COLO668 (cell line): Measurements from ENCODE around the gene WNK2.
"Not testable (repeated sequence)": the region's sequence is repeated elsewhere in the genome, so short reads cannot be mapped to it uniquely, and the experiment has no call there.

Source experiments
- DNase-seq: peaks from one replicate; lab custom pipeline; 2025; ENCODE audit not compliant: unreplicated experiment; lab: John Stamatoyannopoulos, UW

The WNK2 gene

DNA sequence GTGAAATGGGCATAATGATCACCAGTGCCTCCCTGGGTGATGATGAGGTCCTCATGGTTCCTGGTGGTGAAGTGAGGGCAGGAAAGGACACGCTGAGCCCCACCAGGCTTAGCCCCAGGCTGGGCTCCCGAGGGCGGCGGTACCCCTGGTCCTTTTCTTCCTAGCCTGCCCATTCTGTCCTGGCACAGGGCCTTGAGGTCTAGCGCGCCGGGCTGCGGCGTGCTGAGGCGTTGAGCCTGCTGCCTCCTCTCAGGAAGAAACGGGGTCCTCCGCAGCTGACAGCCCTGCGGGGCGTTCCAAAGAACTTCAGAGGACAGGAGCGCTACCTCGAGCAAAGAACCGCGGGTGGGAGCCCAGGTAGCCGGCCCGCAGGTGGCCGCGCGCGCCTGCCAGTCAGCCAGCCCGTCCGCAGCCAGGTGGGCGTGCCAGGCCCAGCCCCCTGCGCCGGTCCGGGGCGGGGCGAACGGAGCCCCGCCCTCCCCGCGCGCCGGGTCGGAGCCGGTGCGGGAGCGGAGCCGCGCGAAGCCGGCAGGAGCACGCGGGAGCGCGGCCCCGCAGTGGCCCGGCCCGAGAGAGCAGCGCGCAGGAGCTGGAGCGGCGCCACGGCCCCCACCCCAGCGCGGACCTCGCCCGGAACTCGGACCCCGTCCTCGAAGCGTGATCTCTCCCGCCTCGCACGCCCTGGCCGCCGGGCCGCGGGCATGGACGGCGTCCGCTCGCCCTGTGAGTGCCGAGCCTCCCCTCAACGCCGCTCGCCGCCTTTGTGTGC, at the start of gene WNK2:
WNK2 (plus strand) TSS at position 477 of the 769 bp plus-strand sequence. CDS start 791 bp downstream, outside the sequence.
- DNase-seq = peak; percentile 73

DNA sequence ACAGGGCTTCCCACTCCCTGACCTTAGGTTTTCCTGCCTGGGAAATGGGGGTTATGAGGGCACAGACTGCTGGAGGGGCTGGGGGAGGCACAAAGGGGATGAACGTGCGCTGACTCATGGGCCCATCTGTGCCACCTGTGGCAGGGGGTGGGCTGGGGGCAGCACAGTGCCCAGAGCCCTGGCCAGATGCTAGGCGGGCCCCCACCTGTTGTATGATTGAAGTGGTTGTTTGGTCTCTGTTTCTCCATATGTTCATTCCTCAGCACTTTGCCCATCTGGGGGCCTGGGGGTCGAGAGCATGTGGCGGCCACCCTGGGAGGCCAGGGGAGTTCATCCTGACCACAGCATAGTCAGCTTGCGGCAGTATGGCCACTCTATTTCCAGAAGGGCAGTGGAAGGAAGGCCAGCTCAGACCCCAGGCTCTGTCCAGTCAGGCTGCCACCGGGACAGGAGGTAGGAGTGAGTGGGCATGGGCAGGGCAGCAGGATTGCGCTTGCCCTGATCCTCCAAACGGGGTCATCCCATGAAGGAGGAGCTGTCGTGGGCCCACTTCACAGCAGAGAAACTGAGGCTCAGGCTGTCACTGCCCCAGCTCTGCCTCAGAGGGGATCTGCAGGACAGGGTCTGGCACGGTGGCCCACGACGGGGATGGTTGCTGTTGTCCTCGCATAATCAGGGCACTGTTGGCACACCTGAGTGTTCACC, 49.0 kb upstream of the WNK2 start:
- DNase-seq = no peak

DNA sequence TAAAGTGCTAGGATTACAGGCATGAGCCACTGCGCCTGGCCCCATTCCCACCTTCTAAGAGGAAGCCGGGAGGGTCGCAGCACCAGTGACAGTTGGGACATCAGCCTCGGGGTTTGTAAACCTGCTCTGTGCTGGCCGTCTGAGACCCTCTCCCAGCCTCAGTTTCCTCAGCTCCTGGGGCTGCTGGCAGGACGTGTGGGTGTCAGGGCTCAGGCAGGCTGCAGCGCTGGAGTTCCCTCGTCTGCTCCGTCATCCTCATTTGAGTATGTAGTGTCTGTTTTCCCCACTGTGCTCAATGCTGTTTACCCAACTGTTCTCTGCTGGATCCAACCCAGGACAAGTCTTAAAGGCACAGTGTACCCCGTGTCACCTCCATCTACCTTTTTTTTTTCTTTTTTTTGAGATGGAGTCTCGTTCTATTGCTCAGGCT, 47.9 kb upstream of the WNK2 start:
- peak; percentile 8 for DNase-seq

DNA sequence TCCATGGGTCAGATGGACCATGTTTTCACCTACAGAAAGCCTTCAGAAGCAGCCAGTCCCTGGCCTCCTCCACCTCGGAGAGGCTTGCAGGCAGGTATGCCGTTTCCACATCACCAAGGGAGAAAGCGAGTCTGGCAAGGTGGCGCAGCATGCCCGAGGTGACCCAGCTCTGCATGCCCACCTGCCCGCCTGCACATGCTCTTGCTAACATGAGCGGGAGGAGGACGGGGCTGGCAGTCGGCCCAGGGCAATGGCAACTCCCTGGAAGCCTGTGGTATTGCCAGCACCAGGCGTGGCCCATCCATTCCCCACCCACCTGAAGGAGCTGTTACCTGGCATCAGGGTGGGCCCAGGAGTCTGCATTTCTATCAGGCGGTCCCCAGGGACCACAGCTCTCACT, 46.6 kb upstream of the WNK2 start:
- DNase-seq = no peak

DNA sequence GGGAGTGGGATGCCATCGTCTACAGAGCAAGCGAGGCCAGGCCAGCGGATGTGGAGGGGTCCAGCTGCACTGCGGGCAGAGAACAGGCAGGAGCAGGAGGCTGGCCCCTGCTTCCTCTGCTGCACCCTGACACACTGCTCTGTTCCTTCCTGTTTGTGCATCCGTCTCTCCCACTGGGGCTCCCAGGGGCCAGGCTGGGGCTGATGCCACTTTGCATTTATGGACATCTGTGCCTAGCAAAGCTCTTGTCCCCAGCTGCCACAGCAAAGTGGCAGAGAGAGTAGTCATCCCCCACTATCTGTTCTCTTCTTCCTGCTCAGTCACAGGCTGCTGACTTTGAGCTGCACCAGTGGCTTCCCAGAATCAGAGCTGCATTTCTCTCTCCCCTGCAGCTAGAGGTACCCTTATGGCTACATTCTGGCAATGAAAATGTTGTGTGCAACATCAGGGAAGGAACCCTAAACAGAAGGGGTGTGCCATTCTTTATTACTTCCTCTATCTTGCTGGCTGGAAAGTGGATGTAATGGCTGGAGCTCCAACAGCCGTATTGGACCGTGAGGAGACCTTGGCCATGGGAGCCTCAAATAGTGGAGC, 45.7 kb upstream of the WNK2 start:
- no peak for DNase-seq

DNA sequence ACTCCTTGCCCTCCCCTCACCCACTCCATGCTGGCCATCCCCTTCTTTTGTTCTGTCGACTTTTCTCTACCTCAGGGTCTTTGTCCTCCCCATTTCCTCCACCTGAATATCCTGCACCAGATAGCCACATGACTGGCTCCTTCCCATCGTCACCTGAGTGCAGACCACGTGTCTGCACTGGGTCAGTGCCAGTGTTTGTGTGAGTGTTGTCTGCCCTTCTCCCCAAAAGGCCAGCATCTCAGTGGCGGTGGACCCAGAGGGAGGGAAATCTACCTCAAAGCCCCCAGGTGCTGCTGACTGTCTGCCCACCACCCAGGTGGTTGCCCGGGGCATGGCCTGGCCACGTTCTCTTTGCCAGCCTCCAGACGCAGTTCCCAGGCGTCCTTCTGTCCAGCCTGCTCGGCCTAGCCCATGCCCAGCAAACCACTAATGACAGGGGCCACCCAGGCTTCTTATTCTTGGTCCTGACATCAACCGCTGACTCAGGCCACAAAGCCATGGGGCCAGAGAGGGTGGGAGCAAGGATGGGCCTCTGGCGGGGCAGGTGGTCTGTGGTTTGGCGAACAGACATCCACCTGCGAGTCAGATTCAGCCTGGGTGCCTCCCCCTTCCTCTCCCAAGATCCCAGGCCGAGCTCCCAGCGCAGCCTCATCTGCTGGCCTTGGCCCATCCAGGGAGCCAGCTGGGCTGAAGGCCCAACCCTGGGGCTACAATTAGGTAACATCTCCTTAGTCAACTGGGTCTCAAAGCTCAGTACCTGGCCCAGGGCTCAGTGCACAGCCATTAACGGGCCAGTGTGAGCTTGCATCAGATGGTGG, 44.4 kb upstream of the WNK2 start:
- DNase-seq = no peak

DNA sequence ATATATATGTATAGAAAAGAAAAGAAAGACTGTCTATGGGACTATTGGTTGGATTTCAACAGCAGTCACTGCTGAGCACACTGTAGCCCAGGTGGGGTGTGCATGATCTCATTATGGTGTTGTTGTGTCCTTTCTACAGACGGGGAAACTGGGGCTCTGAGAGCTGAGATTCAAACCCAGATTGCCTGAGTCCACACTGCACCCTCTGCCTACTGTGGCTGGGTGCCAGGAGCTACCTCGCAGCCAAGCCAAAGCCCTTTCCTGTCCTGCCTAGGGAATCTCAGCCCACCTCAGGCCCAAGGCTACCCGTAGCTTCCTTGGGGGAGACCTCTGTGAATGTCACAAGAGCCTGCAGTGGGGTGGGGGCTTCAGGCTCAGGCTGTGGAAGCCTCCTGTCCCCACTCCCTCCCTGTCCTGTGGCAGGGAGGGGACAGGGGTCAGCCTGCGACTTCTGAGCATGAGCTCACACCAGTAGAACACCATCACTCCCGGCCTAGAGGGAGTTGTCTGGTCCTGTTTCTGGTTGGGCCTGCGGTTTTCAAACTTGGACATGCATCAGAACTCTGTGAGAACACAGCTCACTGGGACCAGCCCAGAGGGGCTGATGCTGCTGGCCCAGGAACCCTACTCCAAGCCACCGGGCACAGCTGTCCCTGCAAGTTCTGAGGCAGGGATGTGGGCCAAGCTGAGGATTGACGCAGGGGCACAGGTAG, 42.0 kb upstream of the WNK2 start:
- no peak for DNase-seq

DNA sequence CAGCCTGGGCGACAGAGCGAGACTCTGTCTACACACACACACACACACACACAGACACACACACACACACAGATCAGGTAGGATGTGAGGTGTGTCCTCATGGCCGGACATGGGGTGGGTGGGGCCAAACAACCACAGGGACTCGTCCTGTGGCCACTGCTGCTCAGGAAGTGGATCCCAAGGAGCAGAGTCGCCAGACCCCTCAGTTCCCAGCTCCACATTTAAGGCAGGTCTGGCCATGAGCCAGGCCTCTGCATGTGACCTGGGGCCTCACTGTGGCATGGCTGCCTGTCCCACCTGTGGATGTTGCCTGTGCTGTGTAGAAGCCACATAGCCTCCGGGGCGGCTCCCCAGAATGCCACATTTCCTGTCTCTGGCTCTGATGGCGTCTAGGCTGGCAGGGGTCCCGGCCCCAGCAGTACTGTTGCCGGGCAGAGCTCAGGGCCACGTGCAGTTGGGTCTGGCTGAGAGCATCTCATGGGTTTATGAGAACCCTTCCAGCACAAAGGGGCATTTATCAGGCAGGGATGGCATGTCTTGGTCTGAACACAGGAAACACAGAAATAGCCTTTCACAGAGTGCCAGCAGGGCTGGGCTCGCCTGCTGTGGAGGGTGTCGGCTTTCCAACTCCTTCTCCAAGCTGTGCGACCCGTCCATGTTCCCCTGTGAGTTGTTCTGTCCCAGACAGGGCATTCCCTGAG, 40.0 kb upstream of the WNK2 start:
- no peak for DNase-seq

DNA sequence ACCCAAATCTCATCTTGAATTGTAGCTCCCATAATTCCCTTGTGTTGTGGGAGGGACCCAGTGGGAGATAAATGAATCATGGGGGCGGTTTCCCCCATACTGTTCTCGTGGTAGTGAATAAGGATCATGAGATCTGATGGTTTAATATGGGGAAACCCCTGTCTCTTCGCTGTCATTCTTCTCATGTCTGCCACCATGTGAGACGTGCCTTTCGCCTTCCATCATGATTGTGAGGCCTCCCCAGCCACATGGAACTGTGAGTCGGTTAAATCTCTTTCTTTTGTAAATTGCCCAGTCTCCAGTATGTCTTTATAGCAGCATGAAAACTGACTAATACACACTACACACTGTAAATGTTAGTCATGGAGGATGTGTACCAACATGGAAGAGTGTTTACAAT, 37.2 kb upstream of the WNK2 start:
- DNase-seq = not testable (repeated sequence)

DNA sequence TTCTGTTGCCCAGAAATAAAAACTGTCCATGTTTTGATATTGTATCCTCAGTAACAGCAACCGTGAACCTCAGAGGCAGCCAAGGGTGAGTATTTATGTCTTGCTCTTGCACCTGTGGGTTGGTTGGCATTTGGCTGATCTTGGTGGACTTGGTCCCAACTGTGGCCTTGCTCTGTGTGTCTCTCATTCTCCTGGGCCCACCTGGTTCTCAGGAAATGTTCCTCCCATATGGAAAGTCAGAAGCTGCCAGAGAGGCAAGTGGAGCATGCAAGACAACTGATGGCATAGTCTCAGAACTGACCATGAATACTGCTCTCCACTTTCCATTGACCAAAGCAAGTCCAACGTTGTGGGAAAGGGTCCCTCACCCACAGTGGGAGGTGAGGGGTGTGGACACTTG, 36.3 kb upstream of the WNK2 start:
- DNase-seq = no peak

DNA sequence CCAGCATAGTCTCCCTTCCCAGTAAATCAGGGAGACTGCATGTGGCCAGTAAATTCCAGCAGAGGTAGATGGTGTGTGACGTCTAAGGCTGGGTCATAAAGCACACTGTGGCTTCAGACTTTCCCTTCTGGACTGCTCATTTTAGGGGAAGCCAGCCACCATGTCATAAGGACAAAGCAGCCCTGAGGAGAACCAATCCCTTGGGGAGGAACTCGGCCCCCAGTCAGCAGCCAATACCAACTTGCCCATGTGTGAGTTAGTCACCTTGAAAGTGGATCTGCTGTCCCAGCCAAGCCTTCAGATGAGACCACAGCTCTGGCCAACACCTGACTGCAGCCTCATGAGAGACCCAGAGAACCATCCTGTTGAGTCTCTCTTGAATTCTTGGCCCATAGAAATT, 35.2 kb upstream of the WNK2 start:
- no peak for DNase-seq

DNA sequence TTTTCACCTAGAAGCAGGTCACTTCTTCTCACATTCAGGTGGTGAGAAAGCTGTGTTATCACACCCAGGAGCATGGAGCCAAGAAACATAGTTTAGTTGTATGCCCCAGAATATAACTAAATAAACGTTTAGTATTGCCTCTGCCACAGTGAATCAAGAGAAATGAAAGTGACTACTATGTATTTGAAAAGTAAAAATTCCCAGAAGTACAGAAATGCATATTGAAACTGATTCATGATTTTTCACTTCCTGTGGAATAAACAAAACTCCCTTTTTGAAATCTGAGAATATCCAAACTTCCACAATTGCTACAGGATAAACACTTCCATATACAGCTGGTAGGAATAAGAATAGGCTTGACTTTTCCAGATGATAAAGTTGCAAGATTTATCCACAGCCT, 34.6 kb upstream of the WNK2 start:
- no peak for DNase-seq

DNA sequence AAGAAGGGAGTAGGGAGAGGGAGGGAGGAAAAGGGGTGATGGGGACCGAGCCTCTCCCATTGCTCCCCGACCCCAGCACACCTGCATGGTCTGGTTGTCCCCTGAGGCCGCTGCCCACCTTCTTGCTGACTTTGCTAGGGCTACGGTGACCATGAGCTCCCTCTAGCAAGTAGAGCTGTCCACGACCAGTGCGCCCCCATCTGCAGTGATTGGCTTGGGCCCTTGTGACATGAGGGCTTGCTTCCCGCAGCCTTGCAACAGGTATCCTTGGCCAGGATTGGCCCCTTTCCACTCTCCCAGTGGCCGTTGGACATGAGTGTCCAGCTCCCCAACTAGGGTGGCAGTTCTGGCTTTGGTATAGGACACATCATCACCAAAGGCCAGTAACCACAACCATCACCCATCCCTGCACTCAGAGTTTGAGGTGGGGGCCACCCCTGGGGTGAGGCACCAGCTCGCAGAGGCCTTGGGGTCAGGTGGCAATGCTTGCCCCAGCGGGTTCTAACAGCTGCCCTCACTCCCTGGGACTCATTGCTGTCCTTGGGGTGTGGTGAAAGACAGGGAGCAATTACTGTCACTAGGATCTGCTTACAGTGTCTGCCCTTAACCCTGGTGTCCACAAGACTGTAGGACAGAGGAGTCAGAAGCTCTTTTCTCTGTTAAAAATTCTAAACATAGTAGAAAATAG, 32.7 kb upstream of the WNK2 start:
- no peak for DNase-seq

DNA sequence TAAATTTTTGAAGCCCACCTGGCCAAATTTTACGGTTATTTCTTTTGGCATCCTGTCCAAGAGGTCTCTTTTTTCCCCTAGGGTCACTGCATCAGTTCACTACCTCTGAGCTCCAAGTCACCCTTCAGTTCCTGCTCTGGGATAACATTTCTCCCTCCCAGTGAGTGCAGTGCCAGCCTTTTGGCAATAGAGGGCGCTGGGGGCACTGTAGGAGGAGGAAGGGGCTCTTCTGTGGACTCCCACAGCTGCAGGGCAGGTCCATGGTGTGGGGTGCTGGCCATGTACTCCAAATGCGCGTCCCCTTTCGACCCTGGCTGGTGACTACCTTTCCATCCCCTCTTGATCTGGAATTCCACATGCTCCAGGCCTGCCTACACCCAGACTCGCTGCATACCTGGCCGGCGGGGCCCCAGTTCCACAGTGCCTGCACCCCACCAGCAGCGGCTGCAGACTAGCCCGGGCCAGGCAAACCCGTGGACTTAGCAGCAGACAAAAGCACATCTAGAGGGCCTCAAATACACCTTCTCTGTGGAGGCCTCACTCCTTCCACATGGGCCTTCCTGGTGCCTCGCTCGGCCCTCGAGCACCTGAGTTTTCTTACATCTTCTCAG, 29.5 kb upstream of the WNK2 start:
- DNase-seq = peak; percentile 50

DNA sequence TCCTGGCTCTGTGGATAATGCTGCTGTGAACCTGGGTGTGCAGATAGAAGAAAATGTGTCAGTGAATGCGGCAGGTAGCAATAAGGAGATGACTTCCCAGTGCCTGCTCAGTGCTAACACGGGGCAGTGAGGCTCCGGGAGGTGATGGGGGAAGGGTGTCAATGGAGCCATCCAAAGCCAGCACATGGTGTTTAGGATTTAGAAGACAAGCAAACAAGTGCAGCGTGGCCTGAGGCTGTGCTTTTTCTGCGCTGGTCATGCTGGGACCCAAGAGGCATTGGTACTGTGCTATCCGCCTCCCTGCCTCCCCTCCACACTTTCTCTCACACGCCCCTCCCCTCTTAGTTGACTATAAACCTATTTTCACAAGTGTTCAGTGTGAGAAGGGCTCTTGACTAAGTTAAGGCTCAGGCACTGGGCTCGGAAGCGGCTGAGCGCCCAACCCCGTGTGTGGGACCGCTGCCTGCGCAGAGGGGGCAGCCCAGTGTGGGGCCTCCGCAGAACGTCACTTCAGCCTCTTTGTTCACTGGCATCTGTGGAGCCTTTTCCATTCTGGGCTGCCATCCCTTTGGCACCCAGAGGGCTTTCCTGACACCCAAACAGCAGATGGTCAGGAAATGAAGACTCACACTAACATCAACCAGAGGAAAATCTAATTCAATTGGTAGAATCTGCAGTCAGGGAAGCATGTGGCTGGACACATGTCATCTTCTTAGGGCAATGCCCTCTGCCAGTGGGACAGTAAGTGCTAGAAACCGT, 28.0 kb upstream of the WNK2 start:
- no peak for DNase-seq

DNA sequence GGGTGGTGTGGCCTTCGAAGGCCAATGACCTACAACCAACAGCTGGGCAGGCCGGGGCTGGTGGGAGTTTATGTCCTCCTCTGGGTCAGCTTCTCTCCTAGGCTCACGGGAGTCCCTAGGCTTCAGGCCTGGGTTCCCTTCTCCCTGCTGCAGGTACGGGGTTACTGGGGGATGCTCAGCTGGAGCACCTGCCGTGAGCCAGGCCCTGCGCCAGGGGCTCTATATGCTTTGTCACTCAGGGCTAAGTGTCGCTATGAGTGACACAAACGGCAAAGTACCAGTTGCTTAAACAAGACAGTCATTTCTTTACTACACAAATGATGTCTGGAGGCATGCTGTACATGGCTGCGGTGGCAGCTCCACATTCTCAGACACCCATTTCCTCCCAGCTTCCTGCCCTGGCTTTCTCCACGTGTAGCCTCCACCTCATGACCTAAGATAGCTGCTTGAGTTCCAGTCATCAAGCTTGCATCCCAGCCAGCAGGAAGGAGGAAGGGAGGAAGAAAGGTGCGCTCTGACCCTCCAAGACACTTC, 27.4 kb upstream of the WNK2 start:
- DNase-seq = no peak

DNA sequence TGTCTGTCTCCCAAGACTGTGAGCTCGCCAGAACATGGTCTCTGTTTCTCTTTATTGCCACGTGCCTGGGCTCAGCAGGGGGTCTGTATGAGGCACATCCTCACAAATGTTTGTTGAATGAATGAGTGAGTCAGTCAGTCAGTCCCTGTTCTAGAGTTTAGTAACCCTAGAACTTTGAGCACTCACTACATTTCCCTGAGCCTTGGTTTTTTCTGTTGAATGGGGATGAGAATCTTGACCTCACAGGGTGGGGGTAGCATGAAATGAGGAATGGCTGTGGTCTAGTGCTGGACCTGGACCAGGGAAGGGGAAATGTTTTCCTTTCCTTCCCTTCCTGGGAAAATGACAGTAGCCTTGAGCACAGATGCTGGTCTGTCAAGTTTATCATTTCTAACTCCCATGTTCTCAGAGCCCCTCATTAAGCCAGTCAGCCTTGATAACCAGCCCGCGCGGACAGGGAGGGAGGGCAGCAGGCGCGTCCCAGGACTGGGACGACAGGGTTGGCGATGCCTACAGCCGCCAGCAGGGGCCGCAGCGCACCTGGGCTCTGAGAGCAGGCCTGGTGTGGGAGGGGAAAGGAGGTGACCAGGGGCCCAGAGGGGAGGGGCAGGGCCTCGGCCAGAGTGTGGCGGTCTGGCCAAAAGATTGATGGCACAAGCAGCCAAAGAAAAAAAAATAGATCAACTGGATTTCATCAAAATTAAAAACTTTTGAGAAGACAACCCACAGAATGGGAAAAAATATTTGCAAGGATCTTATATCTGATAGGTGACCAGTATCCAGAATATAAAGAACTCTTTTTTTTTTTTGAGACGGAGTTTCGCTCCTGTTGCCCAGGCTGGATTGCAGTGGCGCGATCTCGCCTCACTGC, 24.1 kb upstream of the WNK2 start:
- DNase-seq = peak; percentile 84
